ENCODE measurements around the gene CPXM1. TPM values are rescaled to one million over a fixed set of nuclear protein-coding genes. Genes with fewer than 3 reads are reported as not detected.

CPXM1 gene
- total and polyA plus RNA-seq, 2 donors (not counting 3 experiments of a cell fraction or from before 2014, with no cell fraction given) = 18.9 to 20.3 TPM

DNA sequence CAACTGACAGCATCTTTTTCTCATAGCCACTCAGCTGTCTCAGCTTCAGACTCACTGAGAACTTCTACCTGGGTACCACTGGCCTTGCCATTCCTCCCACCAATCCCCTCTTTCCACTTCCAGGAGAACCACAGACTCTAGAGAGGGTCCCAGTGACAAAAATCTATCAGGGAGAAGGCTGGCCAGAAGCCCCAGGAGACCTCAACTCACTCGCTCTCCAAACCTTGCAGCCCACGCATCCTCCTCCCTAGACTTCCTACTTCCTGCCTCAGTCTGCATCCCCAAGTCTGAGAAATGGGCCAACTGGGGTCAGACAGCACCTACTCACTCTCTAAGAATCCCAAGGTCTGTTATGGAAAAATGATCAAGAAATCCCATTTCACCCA, 16.9 kb upstream of the CPXM1 start:
- no peaks in the 10 kb centered on the region for H3K36me3 ChIP-seq (ENCODE audit: control insufficient read depth in 2 of 2, extremely low read depth in 1 of 2, insufficient read depth in 2 of 2, low read length in 2 of 2)
- FAIRE-seq (no peak), DNase-seq (ENCODE audit: low read depth, low spot score) (no peak)
- no peaks in the 10 kb centered on the region for H4K20me1 ChIP-seq (replicated peaks; ENCODE audit: control insufficient read depth, extremely low read depth, insufficient read depth, low read length)
- intact Hi-C loops (cut with micrococcal nuclease) = no loop called here
- H3K9me3 ChIP-seq (replicated peaks; ENCODE audit: control insufficient read depth, insufficient read depth, low read length) = no peaks in the 10 kb centered on the region
- H3K27ac ChIP-seq (ENCODE audit: insufficient read depth, low read depth, low read length) = no peak overlapping the region
- POLR2A ChIA-PET = no interaction called here
- H3K9ac ChIP-seq (replicated peaks; ENCODE audit: extremely low read depth, insufficient read depth, low read length) = no peak overlapping the region
- H3K27me3 ChIP-seq (ENCODE audit: control insufficient read depth in 2 of 2, insufficient read depth in 2 of 2, low read length in 2 of 2) = peaks cover 28% of the 10 kb centered on the region in 2 experiments
- no peak overlapping the region for H3K4me2 ChIP-seq (ENCODE audit: insufficient read depth, low read length)
- H3K4me1 ChIP-seq (ENCODE audit: control insufficient read depth, extremely low read depth, insufficient read depth, low read length) = no peaks in the 10 kb centered on the region
- H3K9me1 ChIP-seq (replicated peaks; ENCODE audit: control insufficient read depth, extremely low read depth, insufficient read depth, low read length) = no peaks in the 10 kb centered on the region
- H3K79me2 ChIP-seq (ENCODE audit: control insufficient read depth, insufficient read depth, low read length) = no peaks in the 10 kb centered on the region
- dilution Hi-C loops (cut with MboI; ENCODE audit: extremely low pct_ligation_motif_present, low sequenced_read_pairs) = no loop called here
- no peak overlapping the region for H3K4me3 ChIP-seq (replicated peaks in 1 of 3; ENCODE audit: insufficient read depth in 1 of 3, low read depth in 1 of 3, low read length in 3 of 3)
- TF ChIP-seq, protein P1, sequence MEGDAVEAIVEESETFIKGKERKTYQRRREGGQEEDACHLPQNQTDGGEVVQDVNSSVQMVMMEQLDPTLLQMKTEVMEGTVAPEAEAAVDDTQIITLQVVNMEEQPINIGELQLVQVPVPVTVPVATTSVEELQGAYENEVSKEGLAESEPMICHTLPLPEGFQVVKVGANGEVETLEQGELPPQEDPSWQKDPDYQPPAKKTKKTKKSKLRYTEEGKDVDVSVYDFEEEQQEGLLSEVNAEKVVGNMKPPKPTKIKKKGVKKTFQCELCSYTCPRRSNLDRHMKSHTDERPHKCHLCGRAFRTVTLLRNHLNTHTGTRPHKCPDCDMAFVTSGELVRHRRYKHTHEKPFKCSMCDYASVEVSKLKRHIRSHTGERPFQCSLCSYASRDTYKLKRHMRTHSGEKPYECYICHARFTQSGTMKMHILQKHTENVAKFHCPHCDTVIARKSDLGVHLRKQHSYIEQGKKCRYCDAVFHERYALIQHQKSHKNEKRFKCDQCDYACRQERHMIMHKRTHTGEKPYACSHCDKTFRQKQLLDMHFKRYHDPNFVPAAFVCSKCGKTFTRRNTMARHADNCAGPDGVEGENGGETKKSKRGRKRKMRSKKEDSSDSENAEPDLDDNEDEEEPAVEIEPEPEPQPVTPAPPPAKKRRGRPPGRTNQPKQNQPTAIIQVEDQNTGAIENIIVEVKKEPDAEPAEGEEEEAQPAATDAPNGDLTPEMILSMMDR (IDR thresholded peaks at IDR 0.05; ENCODE audit: extremely low read depth in 1 of 2, insufficient read depth in 1 of 2, low read depth in 1 of 2, low read length in 2 of 2) = no peak
- no peak for TF ChIP-seq EZH2 (IDR thresholded peaks at IDR 0.05; ENCODE audit: borderline replicate concordance, low read depth, low read length, severe bottlenecking)
- no peak for TF ChIP-seq JUN (IDR thresholded peaks at IDR 0.05; ENCODE audit: borderline replicate concordance, insufficient read depth, insufficient read length, low read depth)
- BruUV-seq (replicated peaks) = no TSS peak
- CTCF ChIA-PET = no interaction called here
- no peak overlapping the region for H2AFZ ChIP-seq (ENCODE audit: low read depth, low read length)

GRCh38 chr20:2816583-2817340, 16.3 kb upstream of the CPXM1 start:
- H4K20me1 ChIP-seq (replicated peaks; ENCODE audit: control insufficient read depth, extremely low read depth, insufficient read depth, low read length) = no peaks in the 10 kb centered on the region
- TF ChIP-seq, protein P1 (IDR thresholded peaks at IDR 0.05; ENCODE audit: extremely low read depth in 1 of 2, insufficient read depth in 1 of 2, low read depth in 1 of 2, low read length in 2 of 2) = peak in 1 of 2 donors; percentile 13
- TF ChIP-seq EZH2 (IDR thresholded peaks at IDR 0.05; ENCODE audit: borderline replicate concordance, low read depth, low read length, severe bottlenecking) = no peak
- H2AFZ ChIP-seq (ENCODE audit: low read depth, low read length) = no peak overlapping the region
- intact Hi-C loops (cut with micrococcal nuclease) = no loop called here
- POLR2A ChIA-PET = no interaction called here
- peaks cover 24 to 32% of the 10 kb centered on the region in 2 experiments for H3K27me3 ChIP-seq (ENCODE audit: control insufficient read depth in 2 of 2, insufficient read depth in 2 of 2, low read length in 2 of 2)
- no peaks in the 10 kb centered on the region for H3K4me1 ChIP-seq (ENCODE audit: control insufficient read depth, extremely low read depth, insufficient read depth, low read length)
- no peak for FAIRE-seq
- H3K27ac ChIP-seq (ENCODE audit: insufficient read depth, low read depth, low read length) = no peak overlapping the region
- no TSS peak for BruUV-seq (replicated peaks)
- dilution Hi-C loops (cut with MboI; ENCODE audit: extremely low pct_ligation_motif_present, low sequenced_read_pairs) = no loop called here
- CTCF ChIA-PET = interaction anchor here (0.7 to 1.0 kb wide), 3 partner anchors 23 to 38 kb away, joined by 3 to 6 read pairs (median 3); no protein-coding TSS in a partner anchor
- H3K4me2 ChIP-seq (ENCODE audit: insufficient read depth, low read length) = no peak overlapping the region
- DNase-seq (ENCODE audit: low read depth, low spot score) = no peak
- H3K9me1 ChIP-seq (replicated peaks; ENCODE audit: control insufficient read depth, extremely low read depth, insufficient read depth, low read length) = no peaks in the 10 kb centered on the region
- peaks cover 1% of the 10 kb centered on the region for H3K9me3 ChIP-seq (replicated peaks; ENCODE audit: control insufficient read depth, insufficient read depth, low read length)
- no peak overlapping the region for H3K9ac ChIP-seq (replicated peaks; ENCODE audit: extremely low read depth, insufficient read depth, low read length)
- H3K79me2 ChIP-seq (ENCODE audit: control insufficient read depth, insufficient read depth, low read length) = no peaks in the 10 kb centered on the region
- H3K36me3 ChIP-seq (ENCODE audit: control insufficient read depth in 2 of 2, extremely low read depth in 1 of 2, insufficient read depth in 2 of 2, low read length in 2 of 2) = no peaks in the 10 kb centered on the region
- H3K4me3 ChIP-seq (replicated peaks in 1 of 3; ENCODE audit: insufficient read depth in 1 of 3, low read depth in 1 of 3, low read length in 3 of 3) = no peak overlapping the region

Data from endothelial cell of umbilical vein (primary cell).